GM23248 (cell line): ENCODE results near the gene HIBADH.

ENCODE experiments used
- EZH2 ChIP-seq: fragments of 200-600 bp; sonication (generic); IDR thresholded peaks from 2 replicates; pipeline ENCODE4 v1.6.1; 2018; ENCODE audit warnings: antibody characterized with exemption, mild to moderate bottlenecking; ENCODE audit not compliant: insufficient read depth, poor library complexity, severe bottlenecking
- EZH2phosphoT487 ChIP-seq: fragments of 200-600 bp; sonication (generic); IDR thresholded peaks from 2 replicates; pipeline ENCODE4 v1.6.1; 2018; ENCODE audit warnings: antibody characterized with exemption, moderate library complexity, mild to moderate bottlenecking, low read depth; ENCODE audit not compliant: insufficient read depth

DNA sequence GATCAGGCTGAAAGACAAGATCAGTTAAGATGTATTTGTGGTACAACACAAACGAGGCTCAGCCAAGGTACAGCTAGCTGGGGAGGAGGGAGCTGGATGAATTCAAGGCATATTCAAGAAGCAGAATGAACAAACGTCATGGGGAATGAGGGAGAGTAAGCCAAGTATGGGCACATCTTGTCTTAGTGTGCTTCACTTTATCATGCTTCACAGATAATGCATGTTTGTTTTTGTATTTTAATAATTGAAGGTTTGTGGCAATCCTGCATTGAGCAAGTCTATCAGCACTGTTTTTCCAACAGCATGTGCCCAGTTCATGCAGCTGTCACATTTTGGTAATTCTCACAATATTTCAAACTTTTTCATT is 135.4 kb downstream of the HIBADH start:
- TF ChIP-seq EZH2 (no peak), EZH2phosphoT487 (no peak)
